OCI-LY3 (cell line): ENCODE measurements around the gene VPS25.

Experiments
- H2AFZ ChIP-seq: fragments of 200-600, 300-600 bp; shearing (Covaris generic); 2 replicates; pipeline ENCODE4 v1.6.0; 2014; ENCODE audit warnings: antibody characterized with exemption, low read depth, low read length
- H3K27ac ChIP-seq: fragments of 200-600, 300-600 bp; sonication (generic); 2 replicates; pipeline ENCODE4 v1.5.1; 2014; ENCODE audit warnings: mild to moderate bottlenecking, low read length, moderate library complexity, mixed read lengths
- H3K27me3 ChIP-seq: fragments of 200-600, 300-600 bp; sonication (generic); 2 replicates; pipeline ENCODE4 v1.6.1; 2014; ENCODE audit warnings: low read depth, low read length, mixed read lengths
- H3K36me3 ChIP-seq: fragments of 200-600, 300-600 bp; sonication (generic); replicated peaks from 2 replicates; pipeline ENCODE3; 2014; ENCODE audit warnings: low read depth, low read length, mixed read lengths
- H3K4me1 ChIP-seq: fragments of 300-600, 200-600 bp; sonication (generic); 2 replicates; pipeline ENCODE4 v1.6.1; 2014; ENCODE audit warnings: low read length, mixed read lengths
- H3K4me2 ChIP-seq: fragments of 200-600, 300-600 bp; sonication (generic); 2 replicates; pipeline ENCODE4 v1.6.1; 2014; ENCODE audit warnings: low read length, mixed read lengths
- H3K4me3 ChIP-seq: fragments of 300-600, 200-600 bp; sonication (generic); 2 replicates; pipeline ENCODE4 v1.5.1; 2014; ENCODE audit warnings: antibody characterized with exemption, mild to moderate bottlenecking, low read length, moderate library complexity
- H3K79me2 ChIP-seq: fragments of 300-600, 200-600 bp; shearing (Covaris generic); 2 replicates; pipeline ENCODE4 v1.6.1; 2014; ENCODE audit warnings: mild to moderate bottlenecking, low read length, mixed read lengths
- H3K9ac ChIP-seq: fragments of 300-600, 200-600 bp; shearing (Covaris generic); 2 replicates; pipeline ENCODE4 v1.6.0; 2014; ENCODE audit warnings: mild to moderate bottlenecking, low read length, moderate library complexity
- H3K9me3 ChIP-seq: fragments of 200-600, 300-600 bp; shearing (Covaris generic); 2 replicates; pipeline ENCODE4 v1.6.1; 2014; ENCODE audit warnings: low read length, mixed read lengths; ENCODE audit not compliant: insufficient read depth
- H4K20me1 ChIP-seq: fragments of 200-600, 300-600 bp; sonication (generic); 2 replicates; pipeline ENCODE4 v1.6.1; 2016; ENCODE audit warnings: low read length, mixed read lengths; ENCODE audit not compliant: insufficient read depth
- EZH2phosphoT487 ChIP-seq: fragments of 200-600 bp; shearing (Covaris generic); IDR thresholded peaks from 2 replicates; pipeline ENCODE4 v1.6.1; 2018; ENCODE audit warnings: antibody characterized with exemption, mixed run types, low read depth
- TF ChIP-seq, protein P1 (sequence below): fragments of 200-600, 300-600 bp; sonication (generic); IDR thresholded peaks from 2 replicates; pipeline ENCODE4 v1.5.1; 2014; ENCODE audit warnings: antibody characterized with exemption, low read length, low read depth

Gene VPS25

GRCh38 chr17:42779304-42779935 lies 6.2 kb downstream of the VPS25 start:
- peaks cover 34% of the 10 kb centered on the region for H3K36me3 ChIP-seq
- no peak overlapping the region for H3K27ac ChIP-seq
- TF ChIP-seq EZH2phosphoT487, result no peak
- TF ChIP-seq, protein P1, sequence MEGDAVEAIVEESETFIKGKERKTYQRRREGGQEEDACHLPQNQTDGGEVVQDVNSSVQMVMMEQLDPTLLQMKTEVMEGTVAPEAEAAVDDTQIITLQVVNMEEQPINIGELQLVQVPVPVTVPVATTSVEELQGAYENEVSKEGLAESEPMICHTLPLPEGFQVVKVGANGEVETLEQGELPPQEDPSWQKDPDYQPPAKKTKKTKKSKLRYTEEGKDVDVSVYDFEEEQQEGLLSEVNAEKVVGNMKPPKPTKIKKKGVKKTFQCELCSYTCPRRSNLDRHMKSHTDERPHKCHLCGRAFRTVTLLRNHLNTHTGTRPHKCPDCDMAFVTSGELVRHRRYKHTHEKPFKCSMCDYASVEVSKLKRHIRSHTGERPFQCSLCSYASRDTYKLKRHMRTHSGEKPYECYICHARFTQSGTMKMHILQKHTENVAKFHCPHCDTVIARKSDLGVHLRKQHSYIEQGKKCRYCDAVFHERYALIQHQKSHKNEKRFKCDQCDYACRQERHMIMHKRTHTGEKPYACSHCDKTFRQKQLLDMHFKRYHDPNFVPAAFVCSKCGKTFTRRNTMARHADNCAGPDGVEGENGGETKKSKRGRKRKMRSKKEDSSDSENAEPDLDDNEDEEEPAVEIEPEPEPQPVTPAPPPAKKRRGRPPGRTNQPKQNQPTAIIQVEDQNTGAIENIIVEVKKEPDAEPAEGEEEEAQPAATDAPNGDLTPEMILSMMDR, result no peak
- peaks cover 19% of the 10 kb centered on the region for H3K4me1 ChIP-seq
- no peak overlapping the region for H3K4me2 ChIP-seq
- no peak overlapping the region for H3K9ac ChIP-seq
- H3K79me2 ChIP-seq, result no peaks in the 10 kb centered on the region
- no peak overlapping the region for H3K4me3 ChIP-seq
- no peaks in the 10 kb centered on the region for H3K9me3 ChIP-seq
- H3K27me3 ChIP-seq, result no peaks in the 10 kb centered on the region
- no peaks in the 10 kb centered on the region for H4K20me1 ChIP-seq
- no peak overlapping the region for H2AFZ ChIP-seq

DNA sequence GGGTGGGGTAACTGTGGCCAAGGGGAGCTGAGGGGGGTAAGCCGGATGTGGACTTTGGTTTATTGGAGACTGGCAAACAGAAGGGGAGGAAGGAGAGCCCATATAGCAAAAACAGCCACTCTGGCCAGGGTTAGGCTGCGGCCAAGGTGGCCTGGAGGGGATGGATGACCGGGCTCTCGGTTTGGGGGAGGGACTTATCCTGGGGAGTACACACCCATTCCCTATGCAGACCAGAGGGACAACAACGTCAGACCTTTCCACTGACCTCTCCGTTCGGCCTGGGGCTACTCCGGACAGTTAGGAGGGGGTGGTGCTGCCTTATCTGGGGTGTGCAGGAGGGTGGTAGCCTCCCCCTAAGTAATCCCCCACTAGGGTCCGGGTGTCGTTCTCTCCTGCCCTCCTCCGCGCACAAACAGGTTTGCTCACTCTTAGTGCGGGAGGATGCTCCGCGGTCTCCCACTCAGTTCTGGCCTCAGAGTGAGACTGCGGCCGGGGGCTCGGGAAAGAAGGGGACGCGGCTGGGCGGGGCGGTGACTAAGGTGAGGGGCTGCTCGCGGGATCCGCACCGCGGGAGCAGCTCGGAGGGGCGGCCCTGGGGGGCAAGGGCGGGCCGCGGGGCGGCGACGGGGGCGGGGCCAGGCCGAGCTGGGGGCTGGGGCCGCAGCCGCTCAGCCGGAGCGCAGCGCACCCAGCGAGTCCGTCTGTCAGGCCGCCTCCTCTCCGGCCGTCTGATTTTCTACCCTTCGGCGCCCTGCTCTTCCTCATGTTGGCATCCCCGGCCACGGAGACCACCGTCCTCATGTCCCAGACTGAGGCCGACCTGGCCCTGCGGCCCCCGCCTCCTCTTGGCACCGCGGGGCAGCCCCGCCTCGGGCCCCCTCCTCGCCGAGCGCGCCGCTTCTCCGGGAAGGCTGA lies 6.9 kb downstream of the VPS25 start, which contains the start of gene WNK4:
Gene WNK4 (plus strand): TSS at position 675 of the 915 bp plus-strand sequence. CDS start 89 bp downstream, at position 764.
- peaks cover 31% of the 10 kb centered on the region for H3K36me3 ChIP-seq
- peaks cover 11% of the 10 kb centered on the region for H3K4me1 ChIP-seq
- H3K4me3 ChIP-seq, result no peak within 1 kb of the TSS
- TF ChIP-seq, protein P1, result no peak
- TF ChIP-seq EZH2phosphoT487, result no peak
- H3K79me2 ChIP-seq, result no peaks in the 10 kb centered on the region
- no peak within 1 kb of the TSS for H3K27ac ChIP-seq
- no peaks in the 10 kb centered on the region for H4K20me1 ChIP-seq
- H3K4me2 ChIP-seq, result no peak within 1 kb of the TSS
- H3K9ac ChIP-seq, result no peak within 1 kb of the TSS
- H3K9me3 ChIP-seq, result no peaks in the 10 kb centered on the region
- H2AFZ ChIP-seq, result no peak within 1 kb of the TSS
- no peaks in the 10 kb centered on the region for H3K27me3 ChIP-seq

DNA sequence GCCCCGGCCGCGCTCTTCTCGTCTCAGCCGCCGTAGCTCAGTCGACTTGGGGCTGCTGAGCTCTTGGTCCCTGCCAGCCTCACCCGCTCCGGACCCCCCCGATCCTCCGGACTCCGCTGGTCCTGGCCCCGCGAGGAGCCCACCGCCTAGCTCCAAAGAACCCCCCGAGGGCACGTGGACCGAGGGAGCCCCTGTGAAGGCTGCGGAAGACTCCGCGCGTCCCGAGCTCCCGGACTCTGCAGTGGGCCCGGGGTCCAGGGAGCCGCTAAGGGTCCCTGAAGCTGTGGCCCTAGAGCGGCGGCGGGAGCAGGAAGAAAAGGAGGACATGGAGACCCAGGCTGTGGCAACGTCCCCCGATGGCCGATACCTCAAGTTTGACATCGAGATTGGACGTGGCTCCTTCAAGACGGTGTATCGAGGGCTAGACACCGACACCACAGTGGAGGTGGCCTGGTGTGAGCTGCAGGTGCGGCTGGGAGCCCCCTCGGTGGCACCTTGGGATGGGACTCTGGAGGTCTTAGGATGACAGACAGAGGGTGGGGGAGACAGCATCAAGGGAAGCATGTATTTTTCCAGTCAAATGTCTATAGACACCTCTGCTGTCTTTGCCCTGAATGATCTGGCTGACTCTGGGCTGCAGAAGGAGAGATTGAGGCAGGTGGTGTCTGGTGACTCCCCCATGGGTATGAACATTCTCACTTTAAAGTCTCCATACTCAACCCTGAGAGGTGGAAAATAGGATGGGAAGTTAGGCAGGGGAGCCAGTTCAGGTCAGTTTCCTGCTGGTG lies 7.8 kb downstream of the VPS25 start:
- H3K27me3 ChIP-seq, result no peaks in the 10 kb centered on the region
- H3K9ac ChIP-seq, result no peak overlapping the region
- no peak overlapping the region for H2AFZ ChIP-seq
- H3K79me2 ChIP-seq, result no peaks in the 10 kb centered on the region
- TF ChIP-seq EZH2phosphoT487, result no peak
- TF ChIP-seq, protein P1, result no peak
- no peaks in the 10 kb centered on the region for H3K9me3 ChIP-seq
- H3K4me2 ChIP-seq, result no peak overlapping the region
- no peak overlapping the region for H3K27ac ChIP-seq
- H3K4me3 ChIP-seq, result no peak overlapping the region
- H3K36me3 ChIP-seq, result peaks cover 25% of the 10 kb centered on the region
- no peaks in the 10 kb centered on the region for H4K20me1 ChIP-seq
- H3K4me1 ChIP-seq, result peaks cover 3% of the 10 kb centered on the region
